ENCODE results near the gene AGFG1.

DNA sequence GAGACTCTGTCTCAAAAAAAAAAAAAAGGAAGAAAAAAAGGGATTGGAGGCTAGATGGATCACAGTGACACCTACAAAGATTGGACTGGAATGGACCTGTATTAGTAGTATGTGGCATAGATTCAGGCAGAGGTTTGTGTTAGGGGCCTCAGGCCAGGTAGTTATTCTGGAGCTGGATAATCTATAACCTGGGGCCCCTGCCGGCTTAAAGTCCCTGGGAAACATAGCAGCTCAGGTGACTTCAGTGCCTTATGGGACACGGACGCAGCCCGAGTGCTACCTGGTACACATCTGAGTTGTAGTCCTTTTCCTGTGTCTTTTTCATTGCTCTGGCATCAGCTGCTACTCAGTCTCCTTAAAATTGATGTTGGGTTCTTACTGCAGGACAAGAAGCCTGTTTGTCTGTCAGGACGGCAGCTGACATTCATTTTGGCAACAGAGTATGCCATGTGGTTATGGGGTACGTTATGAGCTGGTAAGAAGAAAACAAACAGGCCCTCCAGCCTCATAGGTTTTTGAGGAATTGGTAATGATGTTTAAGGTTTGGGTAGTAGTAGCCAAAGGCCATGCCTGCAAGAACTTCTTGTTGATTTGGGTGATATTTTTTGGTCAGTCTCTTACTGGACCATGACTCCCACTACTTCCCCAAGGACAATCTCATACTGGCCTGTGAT lies 27.8 kb downstream of the AGFG1 start:
- TF ChIP-seq, protein P1, sequence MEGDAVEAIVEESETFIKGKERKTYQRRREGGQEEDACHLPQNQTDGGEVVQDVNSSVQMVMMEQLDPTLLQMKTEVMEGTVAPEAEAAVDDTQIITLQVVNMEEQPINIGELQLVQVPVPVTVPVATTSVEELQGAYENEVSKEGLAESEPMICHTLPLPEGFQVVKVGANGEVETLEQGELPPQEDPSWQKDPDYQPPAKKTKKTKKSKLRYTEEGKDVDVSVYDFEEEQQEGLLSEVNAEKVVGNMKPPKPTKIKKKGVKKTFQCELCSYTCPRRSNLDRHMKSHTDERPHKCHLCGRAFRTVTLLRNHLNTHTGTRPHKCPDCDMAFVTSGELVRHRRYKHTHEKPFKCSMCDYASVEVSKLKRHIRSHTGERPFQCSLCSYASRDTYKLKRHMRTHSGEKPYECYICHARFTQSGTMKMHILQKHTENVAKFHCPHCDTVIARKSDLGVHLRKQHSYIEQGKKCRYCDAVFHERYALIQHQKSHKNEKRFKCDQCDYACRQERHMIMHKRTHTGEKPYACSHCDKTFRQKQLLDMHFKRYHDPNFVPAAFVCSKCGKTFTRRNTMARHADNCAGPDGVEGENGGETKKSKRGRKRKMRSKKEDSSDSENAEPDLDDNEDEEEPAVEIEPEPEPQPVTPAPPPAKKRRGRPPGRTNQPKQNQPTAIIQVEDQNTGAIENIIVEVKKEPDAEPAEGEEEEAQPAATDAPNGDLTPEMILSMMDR (conservative IDR thresholded peaks at IDR 0.05; ENCODE audit: low read depth, low read length) = no peak
- no peak for TF ChIP-seq EZH2 (IDR thresholded peaks at IDR 0.05; ENCODE audit: borderline replicate concordance, low read depth, low read length, poor library complexity, severe bottlenecking)

Measured in A673 (cell line).